HG02884 (cell line): ENCODE data around the gene UBR1.
"Not testable (repeated sequence)": the region's sequence is repeated elsewhere in the genome, so short reads cannot be mapped to it uniquely, and the experiment has no call there.

ENCODE experiments used
- ATAC-seq: cut with Tn5 transposase; IDR thresholded peaks from one replicate; pipeline ENCODE4 v1.9.1; 2021; ENCODE audit warnings: mild to moderate bottlenecking, moderate library complexity; ENCODE audit not compliant: unreplicated experiment

The UBR1 gene

GRCh38 chr15:42919308-42919707 lies 186.5 kb downstream of the UBR1 start:
- no peak for ATAC-seq

- ATAC-seq = no peak
Measured at GRCh38 chr15:42918047-42918446, 187.8 kb downstream of the UBR1 start.

- ATAC-seq = no peak
Measured at GRCh38 chr15:42915654-42916315, 190.1 kb downstream of the UBR1 start.

GRCh38 chr15:42914728-42915497 lies 190.9 kb downstream of the UBR1 start:
- no peak for ATAC-seq

GRCh38 chr15:42911058-42911592 lies 194.7 kb downstream of the UBR1 start:
- ATAC-seq = no peak

GRCh38 chr15:42908538-42908937 lies 197.3 kb downstream of the UBR1 start:
- ATAC-seq = no peak

- ATAC-seq = no peak
Measured at GRCh38 chr15:42903388-42904324, 202.2 kb downstream of the UBR1 start.

- not testable (repeated sequence) for ATAC-seq
Measured at GRCh38 chr15:42893911-42894310, 211.9 kb downstream of the UBR1 start.
